AG09319 (cell line): ENCODE results near the gene SEMA4A.

Experiments
- DNase-seq: peaks from one replicate; pipeline ENCODE4 v3.0.0-alpha.2; 2010; ENCODE audit warnings: low read depth; ENCODE audit errors: extremely low read depth
- TF ChIP-seq, protein P1 (sequence below): IDR thresholded peaks from 2 replicates; pipeline ENCODE4 v1.5.1; 2011; ENCODE audit warnings: low read depth, mild to moderate bottlenecking, inconsistent platforms, low read length, moderate library complexity

Gene SEMA4A

DNA sequence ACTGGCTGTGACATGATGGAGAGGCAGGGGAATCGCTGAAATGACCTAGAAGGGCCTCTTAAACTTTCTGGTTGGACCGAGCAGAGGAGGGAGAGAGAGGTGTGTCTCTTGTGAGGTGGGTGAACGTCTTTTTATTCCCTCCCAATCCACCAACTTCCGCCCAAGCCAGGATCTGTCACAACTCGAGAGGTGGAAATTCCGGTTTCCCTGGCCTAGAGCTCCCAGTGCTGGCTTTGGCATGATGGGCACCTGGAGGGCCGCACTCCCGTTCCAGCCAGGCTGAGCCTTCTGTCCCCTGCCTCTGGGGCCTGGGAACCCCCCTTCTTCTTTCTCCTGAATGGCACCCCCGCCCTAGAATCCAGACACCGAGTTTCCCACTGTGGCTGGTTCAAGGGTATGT lies at the start of gene SEMA4A:
Gene SEMA4A (plus strand): TSS at position 224 of the 400 bp plus-strand sequence. CDS start 994 bp downstream, outside the sequence.
- no peak for DNase-seq
- TF ChIP-seq, protein P1, sequence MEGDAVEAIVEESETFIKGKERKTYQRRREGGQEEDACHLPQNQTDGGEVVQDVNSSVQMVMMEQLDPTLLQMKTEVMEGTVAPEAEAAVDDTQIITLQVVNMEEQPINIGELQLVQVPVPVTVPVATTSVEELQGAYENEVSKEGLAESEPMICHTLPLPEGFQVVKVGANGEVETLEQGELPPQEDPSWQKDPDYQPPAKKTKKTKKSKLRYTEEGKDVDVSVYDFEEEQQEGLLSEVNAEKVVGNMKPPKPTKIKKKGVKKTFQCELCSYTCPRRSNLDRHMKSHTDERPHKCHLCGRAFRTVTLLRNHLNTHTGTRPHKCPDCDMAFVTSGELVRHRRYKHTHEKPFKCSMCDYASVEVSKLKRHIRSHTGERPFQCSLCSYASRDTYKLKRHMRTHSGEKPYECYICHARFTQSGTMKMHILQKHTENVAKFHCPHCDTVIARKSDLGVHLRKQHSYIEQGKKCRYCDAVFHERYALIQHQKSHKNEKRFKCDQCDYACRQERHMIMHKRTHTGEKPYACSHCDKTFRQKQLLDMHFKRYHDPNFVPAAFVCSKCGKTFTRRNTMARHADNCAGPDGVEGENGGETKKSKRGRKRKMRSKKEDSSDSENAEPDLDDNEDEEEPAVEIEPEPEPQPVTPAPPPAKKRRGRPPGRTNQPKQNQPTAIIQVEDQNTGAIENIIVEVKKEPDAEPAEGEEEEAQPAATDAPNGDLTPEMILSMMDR, result no peak

DNA sequence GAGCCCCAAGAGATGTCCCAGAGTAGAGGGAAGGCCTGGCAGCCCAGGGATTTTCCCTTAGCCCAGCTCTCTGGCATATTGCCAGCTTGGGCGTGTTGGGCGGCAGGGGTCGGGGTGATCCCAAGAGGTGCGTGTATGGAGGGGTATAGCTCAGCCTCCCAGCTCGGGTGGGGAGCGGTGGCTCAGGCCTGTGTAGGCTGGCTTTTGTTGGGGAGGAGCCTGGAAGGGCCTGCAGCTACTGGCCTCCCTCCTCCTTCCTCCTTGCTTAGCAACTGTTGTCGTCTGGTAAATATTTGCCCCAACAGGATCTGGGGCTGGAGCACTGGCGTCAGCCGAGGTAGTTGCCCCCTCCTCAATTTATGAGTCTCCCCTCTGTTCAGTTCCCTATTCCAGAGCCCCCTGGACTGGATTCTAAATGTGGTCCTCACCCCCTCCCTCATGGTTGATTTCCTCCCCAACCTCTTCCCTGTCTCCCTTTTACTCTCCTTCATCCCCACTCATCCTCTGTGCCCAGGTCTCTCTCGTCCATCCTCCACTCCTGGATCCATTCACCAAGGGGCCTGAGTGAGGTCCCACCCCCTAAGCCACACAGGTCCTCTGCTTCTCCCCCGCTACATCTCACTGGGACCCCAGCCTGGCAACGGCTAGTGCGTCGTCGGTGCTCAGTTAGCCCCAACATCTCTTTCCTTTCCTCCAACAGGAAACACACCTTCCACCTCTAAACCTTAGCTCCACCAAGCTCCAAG lies 49.1 kb upstream of the SEMA4A start:
- TF ChIP-seq, protein P1, result no peak; the same call in 1 of the 2 replicates
- DNase-seq, result peak; percentile 91

DNA sequence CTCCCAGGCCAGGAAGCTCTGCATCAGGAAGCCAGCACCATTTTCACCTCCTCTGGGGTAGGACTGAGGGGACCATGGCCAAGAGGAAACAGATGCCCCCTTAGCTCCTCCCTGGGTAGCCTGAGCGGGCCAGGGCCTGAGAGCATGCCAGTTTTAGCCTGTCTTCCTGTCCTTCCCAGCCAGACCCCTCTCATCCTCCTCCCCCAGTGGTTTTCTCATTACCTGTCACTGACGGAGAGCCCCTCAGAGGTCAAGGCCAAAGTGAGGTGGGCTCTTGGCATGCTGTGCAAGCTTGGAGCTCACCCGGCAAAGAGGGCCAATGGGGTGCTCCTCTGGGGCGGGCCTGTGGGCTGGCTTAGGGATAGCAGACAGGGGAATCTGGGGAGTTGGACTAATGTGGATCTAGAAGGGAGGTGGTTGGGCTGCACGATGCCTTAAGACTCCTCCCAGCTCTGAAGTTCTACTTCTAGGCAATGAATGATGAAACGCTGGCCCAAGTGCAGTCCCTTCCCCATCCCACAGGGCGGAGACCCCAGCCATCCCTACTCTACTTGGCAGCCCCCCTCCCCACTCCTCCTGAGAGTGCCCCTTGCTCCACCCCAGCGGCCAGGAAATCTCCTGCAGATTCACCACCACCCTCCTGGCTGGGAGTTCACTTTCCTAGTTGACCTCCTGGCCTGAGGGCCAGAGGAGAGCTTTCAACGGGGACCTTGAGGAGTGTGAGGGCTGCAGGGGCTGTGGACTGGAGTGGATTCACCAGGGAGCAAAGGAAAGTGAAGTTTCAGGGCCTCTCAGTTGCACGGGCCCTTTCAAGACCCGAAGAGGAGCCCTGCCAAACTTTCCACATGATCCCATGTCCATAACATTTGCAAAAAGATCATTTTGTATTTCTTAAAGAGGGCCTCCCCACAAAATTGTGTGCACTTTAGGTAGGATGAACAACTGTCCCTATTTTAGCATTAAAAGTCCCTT lies 48.2 kb upstream of the SEMA4A start:
- no peak for DNase-seq

DNA sequence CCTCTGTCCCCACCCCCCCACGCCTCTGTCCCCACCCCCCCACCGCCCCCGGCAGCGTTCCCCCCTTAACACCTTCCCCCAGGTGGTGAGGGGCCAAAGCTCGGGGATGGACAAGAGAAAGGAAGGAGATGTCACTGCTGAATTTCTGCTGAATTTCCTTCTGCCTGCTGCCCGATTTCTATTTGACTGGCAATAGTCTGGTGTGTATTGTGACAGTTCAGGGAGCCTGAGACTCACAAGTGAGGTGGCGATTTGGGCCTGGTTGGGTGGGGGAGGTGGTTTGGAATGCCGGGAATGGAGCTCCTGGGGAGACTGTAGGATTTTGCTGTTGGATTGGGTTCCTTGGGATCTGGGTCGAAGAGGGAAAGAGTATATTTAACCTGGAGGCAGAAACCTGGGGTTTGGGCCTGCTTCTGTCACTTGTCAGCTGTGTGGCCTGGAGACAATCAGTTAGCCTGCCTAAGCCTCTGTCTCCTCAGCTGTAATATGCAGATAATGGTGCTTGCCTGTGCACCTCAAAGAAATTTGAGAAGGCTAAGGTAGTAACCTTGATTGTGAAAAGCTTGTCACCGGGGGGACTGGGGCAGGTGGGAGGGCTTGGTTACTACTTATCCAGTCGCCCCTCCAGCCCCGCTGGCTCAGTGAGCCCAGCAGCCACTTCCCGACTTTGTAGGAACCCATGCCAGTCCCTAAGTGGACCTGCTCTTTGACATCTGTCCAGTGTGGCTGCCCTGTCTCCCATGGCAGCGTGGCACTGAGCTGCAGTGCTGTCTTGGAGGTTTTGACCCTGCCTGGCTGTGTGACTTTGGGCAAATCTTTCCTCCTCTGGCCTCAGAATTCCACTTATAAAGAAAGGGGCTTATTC lies 46.5 kb upstream of the SEMA4A start:
- TF ChIP-seq, protein P1, result no peak
- no peak for DNase-seq

More for the DNA sequence above, 48.2 kb upstream of the SEMA4A start:
- TF ChIP-seq, protein P1, result no peak; the same call in none of the 2 replicates

DNA sequence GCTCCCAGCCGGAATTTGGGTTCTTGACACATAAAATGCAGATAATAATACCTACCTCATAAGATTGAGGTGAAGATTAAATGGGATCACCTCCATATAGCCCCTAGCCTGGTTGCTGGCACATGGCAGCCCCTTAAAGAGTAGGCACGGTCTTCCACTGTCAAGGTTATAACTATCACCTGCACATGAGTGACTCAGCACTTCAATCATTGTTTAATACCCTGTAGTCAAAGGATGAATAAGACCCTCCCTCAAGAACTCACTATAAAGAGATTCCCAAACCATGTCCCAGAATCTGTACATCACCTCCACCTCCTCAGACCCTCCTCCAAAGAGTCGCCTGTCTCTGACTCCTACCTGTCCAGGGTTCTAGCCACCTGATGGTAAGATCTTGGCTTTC lies 45.3 kb upstream of the SEMA4A start:
- DNase-seq, result no peak
- TF ChIP-seq, protein P1, result no peak

DNA sequence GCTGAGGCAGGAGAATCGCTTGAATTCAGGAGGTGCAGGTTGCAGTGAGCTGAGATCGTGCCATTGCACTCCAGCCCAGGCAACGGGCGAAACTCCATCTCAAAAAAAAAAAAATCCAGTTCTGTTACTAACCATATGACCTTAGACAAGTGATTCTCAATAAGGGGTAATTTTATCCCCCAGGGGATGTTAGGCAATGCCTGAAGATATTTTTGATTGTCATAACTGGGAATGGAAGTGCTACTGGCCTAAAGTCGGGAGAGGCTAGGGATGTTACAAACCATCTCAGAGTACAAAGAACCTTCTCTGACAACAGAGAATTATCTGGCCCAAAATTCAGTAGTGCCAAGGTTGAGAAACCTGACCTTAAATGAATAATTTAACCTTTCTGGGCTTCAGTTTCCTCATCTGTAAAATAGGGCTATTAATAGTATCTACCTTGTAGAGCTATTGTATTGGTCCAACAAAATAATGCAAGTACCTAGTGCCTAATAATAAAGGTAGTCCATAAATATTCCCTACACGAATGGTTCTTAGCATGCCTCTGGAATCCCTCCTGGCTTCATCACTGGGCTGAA lies 44.6 kb upstream of the SEMA4A start:
- no peak for DNase-seq
- TF ChIP-seq, protein P1, result no peak
